Endothelial cell (in vitro differentiated cells): ENCODE data around the gene NOS1AP. TPM values are rescaled to one million over a fixed set of nuclear protein-coding genes. Genes with fewer than 3 reads are reported as not detected.
A peak's percentile ranks its signal among the peaks of the same experiment; 100 is the strongest.

Experiments used
- DNase-seq: peaks from one replicate; pipeline ENCODE4 v3.0.0; 2021; ENCODE audit warnings: low spot score
- H3K27ac Mint-ChIP-seq: one replicate; pipeline ENCODE4 v1.8.0; 2021; ENCODE audit warnings: mixed read lengths, inconsistent platforms; ENCODE audit not compliant: unreplicated experiment
- H3K27me3 Mint-ChIP-seq: one replicate; pipeline ENCODE4 v1.8.0; 2021; ENCODE audit warnings: mild to moderate bottlenecking, moderate library complexity, mixed read lengths, inconsistent platforms; ENCODE audit not compliant: unreplicated experiment
- H3K36me3 Mint-ChIP-seq: one replicate; pipeline ENCODE4 v1.8.0; 2021; ENCODE audit warnings: mild to moderate bottlenecking, low read depth, mixed read lengths, inconsistent platforms; ENCODE audit not compliant: unreplicated experiment
- H3K4me1 Mint-ChIP-seq: one replicate; pipeline ENCODE4 v1.8.0; 2021; ENCODE audit warnings: mild to moderate bottlenecking, mixed read lengths, inconsistent platforms; ENCODE audit not compliant: unreplicated experiment
- H3K4me3 Mint-ChIP-seq: one replicate; pipeline ENCODE4 v1.8.0; 2021; ENCODE audit warnings: mild to moderate bottlenecking, mixed read lengths, inconsistent platforms; ENCODE audit not compliant: unreplicated experiment
- H3K9me3 Mint-ChIP-seq: one replicate; pipeline ENCODE4 v1.8.0; 2021; ENCODE audit warnings: mixed read lengths, inconsistent platforms; ENCODE audit not compliant: unreplicated experiment
- total RNA-seq: library from RNA; stranded (reverse); fragmentation: NEBNext Ultra II Directional; extraction: Animal tissue kit (Norgen Biotek cat#: 25700); gene quantifications from one replicate; pipeline ENCODE4 v1.2.1, GENCODE V29; 2021; ENCODE audit not compliant: unreplicated experiment
- TF ChIP-seq, protein P1 (sequence below): fragments of 200-600 bp; sonication (generic); IDR thresholded peaks from one replicate; pipeline ENCODE4 v1.5.0; 2021; ENCODE audit warnings: antibody characterized with exemption; ENCODE audit not compliant: unreplicated experiment

Gene NOS1AP
- total RNA-seq, 1 donor from 2014 or later, result 19.8 TPM

- H3K27me3 Mint-ChIP-seq, result peaks cover 4% of the 10 kb centered on the region
- peak overlapping the region; percentile 30 for H3K27ac Mint-ChIP-seq
- peaks cover 7% of the 10 kb centered on the region for H3K36me3 Mint-ChIP-seq
- no peaks in the 10 kb centered on the region for H3K9me3 Mint-ChIP-seq
- TF ChIP-seq, protein P1, sequence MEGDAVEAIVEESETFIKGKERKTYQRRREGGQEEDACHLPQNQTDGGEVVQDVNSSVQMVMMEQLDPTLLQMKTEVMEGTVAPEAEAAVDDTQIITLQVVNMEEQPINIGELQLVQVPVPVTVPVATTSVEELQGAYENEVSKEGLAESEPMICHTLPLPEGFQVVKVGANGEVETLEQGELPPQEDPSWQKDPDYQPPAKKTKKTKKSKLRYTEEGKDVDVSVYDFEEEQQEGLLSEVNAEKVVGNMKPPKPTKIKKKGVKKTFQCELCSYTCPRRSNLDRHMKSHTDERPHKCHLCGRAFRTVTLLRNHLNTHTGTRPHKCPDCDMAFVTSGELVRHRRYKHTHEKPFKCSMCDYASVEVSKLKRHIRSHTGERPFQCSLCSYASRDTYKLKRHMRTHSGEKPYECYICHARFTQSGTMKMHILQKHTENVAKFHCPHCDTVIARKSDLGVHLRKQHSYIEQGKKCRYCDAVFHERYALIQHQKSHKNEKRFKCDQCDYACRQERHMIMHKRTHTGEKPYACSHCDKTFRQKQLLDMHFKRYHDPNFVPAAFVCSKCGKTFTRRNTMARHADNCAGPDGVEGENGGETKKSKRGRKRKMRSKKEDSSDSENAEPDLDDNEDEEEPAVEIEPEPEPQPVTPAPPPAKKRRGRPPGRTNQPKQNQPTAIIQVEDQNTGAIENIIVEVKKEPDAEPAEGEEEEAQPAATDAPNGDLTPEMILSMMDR, result no peak
- DNase-seq, result no peak
- H3K4me1 Mint-ChIP-seq, result peaks cover 66% of the 10 kb centered on the region
- H3K4me3 Mint-ChIP-seq, result no peak overlapping the region
These were observed 148.2 kb downstream of the NOS1AP start for GRCh38 chr1:162217706-162218105.

DNA sequence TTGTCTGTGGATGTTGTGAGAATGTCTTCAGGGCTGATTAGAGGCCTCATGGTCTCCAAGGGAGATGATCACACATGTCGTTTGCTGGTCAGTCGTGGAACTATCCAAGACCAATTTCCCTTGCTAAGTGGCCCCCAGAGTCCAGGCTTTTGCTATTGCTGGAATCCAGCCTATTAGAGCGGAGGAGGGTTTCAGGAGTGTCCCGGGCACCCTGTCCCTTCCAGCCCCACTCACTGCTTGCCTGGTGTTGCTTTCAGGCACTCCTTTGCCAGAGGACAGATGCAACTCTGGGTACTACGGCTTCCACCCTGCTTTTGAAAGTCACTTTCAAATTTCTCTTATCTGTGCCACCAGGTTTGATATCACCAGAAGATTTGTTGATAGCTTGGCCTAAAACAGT is 149.1 kb downstream of the NOS1AP start:
- no peaks in the 10 kb centered on the region for H3K9me3 Mint-ChIP-seq
- H3K4me1 Mint-ChIP-seq, result peaks cover 62% of the 10 kb centered on the region
- DNase-seq, result no peak
- no peak overlapping the region for H3K4me3 Mint-ChIP-seq
- H3K27ac Mint-ChIP-seq, result no peak overlapping the region
- TF ChIP-seq, protein P1, result no peak
- H3K36me3 Mint-ChIP-seq, result peaks cover 7% of the 10 kb centered on the region
- peaks cover 4% of the 10 kb centered on the region for H3K27me3 Mint-ChIP-seq

GRCh38 chr1:162218975-162219374 is 149.5 kb downstream of the NOS1AP start:
- Mint-ChIP-seq H3K27me3 (peaks cover 4% of the 10 kb centered on the region), H3K9me3 (no peaks in the 10 kb centered on the region), H3K4me1 (peaks cover 60% of the 10 kb centered on the region), H3K27ac (no peak overlapping the region), H3K36me3 (peaks cover 7% of the 10 kb centered on the region), H3K4me3 (no peak overlapping the region)
- TF ChIP-seq, protein P1, result no peak
- DNase-seq, result no peak

DNA sequence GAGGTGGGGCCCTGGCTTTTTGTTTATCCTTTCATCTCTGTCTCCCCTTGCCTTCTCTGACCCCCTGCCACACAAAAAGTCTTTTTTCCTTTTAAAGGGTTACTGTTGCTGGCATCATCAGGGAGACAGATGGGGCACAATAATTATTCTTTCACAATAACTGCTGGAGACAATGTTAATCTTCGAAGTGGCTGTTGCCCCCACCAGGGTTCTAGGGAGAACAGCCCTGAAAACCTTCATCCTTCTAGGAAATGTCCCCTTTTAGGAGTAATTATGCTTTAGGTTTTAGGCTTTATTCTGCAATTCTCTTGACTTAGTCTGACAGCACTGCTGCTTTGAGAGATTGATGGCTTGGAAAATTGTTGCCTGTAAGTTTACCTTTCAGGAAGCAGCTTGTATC is 150.0 kb downstream of the NOS1AP start:
- TF ChIP-seq, protein P1, result no peak
- Mint-ChIP-seq H3K4me1 (peaks cover 60% of the 10 kb centered on the region), H3K4me3 (no peak overlapping the region), H3K27me3 (peaks cover 6% of the 10 kb centered on the region), H3K27ac (no peak overlapping the region), H3K36me3 (peaks cover 7% of the 10 kb centered on the region), H3K9me3 (no peaks in the 10 kb centered on the region)
- DNase-seq, result no peak

DNA sequence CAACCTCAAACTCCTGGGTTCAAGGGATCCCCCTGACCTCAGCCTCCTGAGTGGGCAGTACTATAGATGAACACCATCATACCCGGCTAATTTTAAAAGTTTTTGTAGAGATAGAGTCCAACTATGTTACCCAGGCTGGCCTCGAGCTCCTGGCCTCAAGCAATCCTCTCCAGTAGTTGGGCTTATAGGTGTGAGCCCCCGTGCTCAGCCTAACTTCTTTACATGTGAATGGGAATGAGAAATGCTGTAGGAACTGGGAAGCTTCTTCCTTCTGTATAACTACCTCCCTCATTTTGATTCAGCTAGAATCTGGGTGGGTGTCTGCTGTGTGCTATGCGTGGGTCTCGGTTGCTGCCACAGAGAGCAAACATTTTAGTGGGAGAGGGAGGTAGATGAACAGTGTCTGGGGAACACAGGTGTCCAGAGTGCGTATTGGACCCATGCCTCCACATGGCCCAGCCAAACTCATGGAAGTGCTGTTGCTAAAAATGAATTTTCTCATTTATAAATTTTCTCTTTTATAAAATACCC is 150.6 kb downstream of the NOS1AP start:
- no peaks in the 10 kb centered on the region for H3K9me3 Mint-ChIP-seq
- DNase-seq, result no peak
- TF ChIP-seq, protein P1, result no peak
- peaks cover 7% of the 10 kb centered on the region for H3K36me3 Mint-ChIP-seq
- no peak overlapping the region for H3K27ac Mint-ChIP-seq
- peaks cover 60% of the 10 kb centered on the region for H3K4me1 Mint-ChIP-seq
- H3K4me3 Mint-ChIP-seq, result no peak overlapping the region
- H3K27me3 Mint-ChIP-seq, result peaks cover 7% of the 10 kb centered on the region
